ENCODE results near the gene TENT5C. TPM values are rescaled to one million over a fixed set of nuclear protein-coding genes. Genes with fewer than 3 reads are reported as not detected.
A peak's percentile ranks its signal among the peaks of the same experiment; 100 is the strongest.

Gene TENT5C
- total and polyA plus RNA-seq, 9 of the 15 experiments (the other 6 are each of a cell fraction or from before 2014, with no cell fraction given): 1.8 to 7.7 (median 4.0) TPM

GRCh38 chr1:117644696-117645311, 39.0 kb downstream of the TENT5C start (continued):
- no peak for TF ChIP-seq CUX1 (CRISPR knock-in tag; IDR thresholded peaks at IDR 0.05)
- no peak for TF ChIP-seq DNMT1 (IDR thresholded peaks at IDR 0.05)
- TF ChIP-seq NCOA6 (IDR thresholded peaks at IDR 0.05): no peak; the same call in 1 of the 2 replicates
- no peak for TF ChIP-seq MYBL2 (IDR thresholded peaks at IDR 0.05; ENCODE audit: low read depth)
- TF ChIP-seq MYBL2 (CRISPR knock-in tag; IDR thresholded peaks at IDR 0.05; ENCODE audit: borderline replicate concordance): no peak
- TF ChIP-seq SOX6 (IDR thresholded peaks at IDR 0.05): peak; percentile 81
- no peak for TF ChIP-seq FOXP1 (CRISPR knock-in tag; IDR thresholded peaks at IDR 0.05)
- no peak for TF ChIP-seq ZKSCAN1 (IDR thresholded peaks at IDR 0.05; ENCODE audit: low read depth, low read length)
- peak; percentile 70 for TF ChIP-seq POLR2AphosphoS5 (IDR thresholded peaks at IDR 0.05; ENCODE audit: control insufficient read depth, insufficient read depth, low read depth, low read length)
- no peak for TF ChIP-seq ZNF512 (tag; IDR thresholded peaks at IDR 0.05)
- no peak for TF ChIP-seq ZBTB9 (CRISPR knock-in tag; IDR thresholded peaks at IDR 0.05)
- no peak for TF ChIP-seq STAT6 (CRISPR knock-in tag; IDR thresholded peaks at IDR 0.05)
- TF ChIP-seq ZC3H8 (IDR thresholded peaks at IDR 0.05): no peak

All from K562 (cell line).